Lower leg skin (tissue), 3 donors: Measurements from ENCODE around the gene SULF2.

Experiments
- POLR2A ChIP-seq, 2 donors: fragments of 450-650 bp; IDR thresholded peaks; one replicate each; pipeline ENCODE4 v1.6.1; 2016 to 2017; ENCODE audit warnings: antibody characterized with exemption in 2 of 2, mild to moderate bottlenecking in 1 of 2, moderate library complexity in 1 of 2
- TF ChIP-seq, protein P1 (sequence below), 3 donors: fragments of 450-650 bp; IDR thresholded peaks; one replicate each; pipeline ENCODE4 v1.5.1; 2016; ENCODE audit warnings: antibody characterized with exemption in 3 of 3, mild to moderate bottlenecking in 3 of 3, moderate library complexity in 2 of 3

DNA sequence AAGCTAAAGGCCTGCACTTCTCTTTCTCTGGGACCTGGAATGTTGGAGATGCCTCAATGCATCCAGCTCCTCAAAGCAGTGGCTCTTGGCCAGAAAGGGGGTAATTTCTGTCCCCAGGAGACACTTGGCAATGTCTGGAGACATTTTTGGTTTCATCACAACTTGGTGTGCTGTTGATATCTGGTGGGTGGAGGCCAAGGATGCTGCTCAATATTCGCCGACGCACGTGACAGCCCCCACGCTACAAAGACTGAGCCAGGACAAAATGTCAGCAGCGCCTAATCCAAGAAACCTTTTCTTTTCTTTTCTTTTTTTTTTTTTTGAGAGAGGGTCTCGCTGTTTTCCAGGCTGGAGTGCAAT lies 79.8 kb downstream of the SULF2 start:
- TF ChIP-seq, protein P1, sequence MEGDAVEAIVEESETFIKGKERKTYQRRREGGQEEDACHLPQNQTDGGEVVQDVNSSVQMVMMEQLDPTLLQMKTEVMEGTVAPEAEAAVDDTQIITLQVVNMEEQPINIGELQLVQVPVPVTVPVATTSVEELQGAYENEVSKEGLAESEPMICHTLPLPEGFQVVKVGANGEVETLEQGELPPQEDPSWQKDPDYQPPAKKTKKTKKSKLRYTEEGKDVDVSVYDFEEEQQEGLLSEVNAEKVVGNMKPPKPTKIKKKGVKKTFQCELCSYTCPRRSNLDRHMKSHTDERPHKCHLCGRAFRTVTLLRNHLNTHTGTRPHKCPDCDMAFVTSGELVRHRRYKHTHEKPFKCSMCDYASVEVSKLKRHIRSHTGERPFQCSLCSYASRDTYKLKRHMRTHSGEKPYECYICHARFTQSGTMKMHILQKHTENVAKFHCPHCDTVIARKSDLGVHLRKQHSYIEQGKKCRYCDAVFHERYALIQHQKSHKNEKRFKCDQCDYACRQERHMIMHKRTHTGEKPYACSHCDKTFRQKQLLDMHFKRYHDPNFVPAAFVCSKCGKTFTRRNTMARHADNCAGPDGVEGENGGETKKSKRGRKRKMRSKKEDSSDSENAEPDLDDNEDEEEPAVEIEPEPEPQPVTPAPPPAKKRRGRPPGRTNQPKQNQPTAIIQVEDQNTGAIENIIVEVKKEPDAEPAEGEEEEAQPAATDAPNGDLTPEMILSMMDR (IDR thresholded peaks at IDR 0.05) = no peak
- TF ChIP-seq POLR2A (IDR thresholded peaks at IDR 0.05) = no peak
